Neural cell (in vitro differentiated cells): ENCODE data around the gene DUS1L. TPM values are rescaled to one million over a fixed set of nuclear protein-coding genes. Genes with fewer than 3 reads are reported as not detected.

Experiments
- H2AFZ ChIP-seq: fragments of 200-600, 300-800 bp; sonication (generic), shearing (Covaris generic); 2 replicates; pipeline ENCODE4 v1.6.0; 2014; ENCODE audit warnings: low read depth, mild to moderate bottlenecking, antibody characterized with exemption, low read length, moderate library complexity
- H3F3A ChIP-seq: fragments of 200-600 bp; shearing (Covaris generic); 2 replicates; pipeline ENCODE4 v1.6.1; 2016; ENCODE audit warnings: mild to moderate bottlenecking, moderate library complexity, mixed read lengths, antibody characterized with exemption, low read length; ENCODE audit not compliant: insufficient read depth, poor library complexity, severe bottlenecking
- H3K27ac ChIP-seq: fragments of 200-600, 300-800 bp; sonication (generic), shearing (Covaris generic); 2 replicates; pipeline ENCODE4 v1.5.1; 2014; ENCODE audit warnings: mild to moderate bottlenecking, low read length, moderate library complexity
- H3K27me3 ChIP-seq: fragments of 300-800, 200-600 bp; sonication (generic), shearing (Covaris generic); 2 replicates; pipeline ENCODE4 v1.6.0; 2014; ENCODE audit warnings: mild to moderate bottlenecking, low read depth, low read length, moderate library complexity; ENCODE audit not compliant: insufficient read depth
- H3K36me3 ChIP-seq: fragments of 300-800, 200-600 bp; sonication (generic), shearing (Covaris generic); 2 replicates; pipeline ENCODE4 v1.5.1; 2014; ENCODE audit warnings: mild to moderate bottlenecking, antibody characterized with exemption, low read length, moderate library complexity; ENCODE audit not compliant: insufficient read depth
- H3K4me2 ChIP-seq: fragments of 300-800, 200-600 bp; sonication (generic), shearing (Covaris generic); 2 replicates; pipeline ENCODE4 v1.6.0; 2014; ENCODE audit warnings: mild to moderate bottlenecking, low read length
- H3K4me3 ChIP-seq: fragments of 300-800, 200-600 bp; sonication (generic), shearing (Covaris generic); 2 replicates; pipeline ENCODE4 v1.5.1; 2014; ENCODE audit warnings: mild to moderate bottlenecking, low read length, moderate library complexity
- H3K79me2 ChIP-seq: fragments of 200-600 bp; shearing (Covaris generic); replicated peaks from 2 replicates; pipeline ENCODE4 v1.6.0; 2014; ENCODE audit warnings: mild to moderate bottlenecking, low read length, moderate library complexity; ENCODE audit not compliant: insufficient read depth
- H3K9ac ChIP-seq: fragments of 300-800, 200-600 bp; sonication (generic), shearing (Covaris generic); 2 replicates; pipeline ENCODE4 v1.6.1; 2016; ENCODE audit warnings: mild to moderate bottlenecking, low read length, mixed read lengths
- H3K9me2 ChIP-seq: fragments of 200-600 bp; shearing (Covaris generic); 2 replicates; pipeline ENCODE4 v1.6.1; 2016; ENCODE audit warnings: mild to moderate bottlenecking, low read length, mixed read lengths; ENCODE audit not compliant: insufficient read depth
- H3K9me3 ChIP-seq: fragments of 200-600, 300-800 bp; sonication (generic), shearing (Covaris generic); 2 replicates; pipeline ENCODE4 v1.6.1; 2016; ENCODE audit warnings: mild to moderate bottlenecking, mixed run types, low read length, moderate library complexity, mixed read lengths
- H4K20me1 ChIP-seq: fragments of 200-600 bp; shearing (Covaris generic); 2 replicates; pipeline ENCODE4 v1.6.1; 2016; ENCODE audit warnings: mild to moderate bottlenecking, mixed run types; ENCODE audit not compliant: insufficient read depth
- EP300 ChIP-seq: fragments of 450-650 bp; conservative IDR thresholded peaks from 2 replicates; pipeline ENCODE4 v1.6.1; 2014; ENCODE audit warnings: antibody characterized with exemption, mild to moderate bottlenecking, moderate library complexity; ENCODE audit not compliant: poor library complexity, severe bottlenecking
- EZH2 ChIP-seq: fragments of 200-600, 300-800 bp; shearing (Covaris generic), sonication (generic); IDR thresholded peaks from 2 replicates; pipeline ENCODE4 v1.6.1; 2014; ENCODE audit warnings: antibody characterized with exemption, low read length, borderline replicate concordance, mild to moderate bottlenecking; ENCODE audit not compliant: insufficient read depth, poor library complexity, severe bottlenecking
- MXI1 ChIP-seq: fragments of 450-650 bp; conservative IDR thresholded peaks from 2 replicates; pipeline ENCODE4 v1.6.1; 2014; ENCODE audit warnings: antibody characterized with exemption, mild to moderate bottlenecking; ENCODE audit not compliant: poor library complexity, severe bottlenecking
- POLR2AphosphoS5 ChIP-seq: IDR thresholded peaks from 2 replicates; pipeline ENCODE4 v1.6.1; 2012
- RAD21 ChIP-seq: fragments of 450-650 bp; conservative IDR thresholded peaks from 2 replicates; pipeline ENCODE4 v1.6.1; 2014; ENCODE audit warnings: antibody characterized with exemption, mild to moderate bottlenecking, moderate library complexity
- SMC3 ChIP-seq: fragments of 450-650 bp; conservative IDR thresholded peaks from 2 replicates; pipeline ENCODE4 v1.6.1; 2014; ENCODE audit warnings: antibody characterized with exemption, mild to moderate bottlenecking, moderate library complexity; ENCODE audit not compliant: poor library complexity
- TAF1 ChIP-seq: IDR thresholded peaks from 2 replicates; pipeline ENCODE4 v1.6.1; 2012; ENCODE audit warnings: low read depth
- polyA plus RNA-seq: library from polyadenylated mRNA; depleted of rRNA; stranded (reverse); fragments of >200 nt; gene quantifications from 2 replicates; pipeline ENCODE4 v1.2.3, GENCODE V29; 2014
- TF ChIP-seq, protein P1 (sequence below): fragments of 450-650 bp; IDR thresholded peaks from 2 replicates; pipeline ENCODE4 v1.5.1; 2014; ENCODE audit warnings: antibody characterized with exemption, mild to moderate bottlenecking, moderate library complexity; ENCODE audit not compliant: poor library complexity, severe bottlenecking
- TF ChIP-seq, protein P2 (sequence below): IDR thresholded peaks from 2 replicates; pipeline ENCODE4 v1.6.1; 2012; ENCODE audit warnings: borderline replicate concordance

The DUS1L gene
- polyA plus RNA-seq, 1 donor from 2014 or later: 100 TPM

DNA sequence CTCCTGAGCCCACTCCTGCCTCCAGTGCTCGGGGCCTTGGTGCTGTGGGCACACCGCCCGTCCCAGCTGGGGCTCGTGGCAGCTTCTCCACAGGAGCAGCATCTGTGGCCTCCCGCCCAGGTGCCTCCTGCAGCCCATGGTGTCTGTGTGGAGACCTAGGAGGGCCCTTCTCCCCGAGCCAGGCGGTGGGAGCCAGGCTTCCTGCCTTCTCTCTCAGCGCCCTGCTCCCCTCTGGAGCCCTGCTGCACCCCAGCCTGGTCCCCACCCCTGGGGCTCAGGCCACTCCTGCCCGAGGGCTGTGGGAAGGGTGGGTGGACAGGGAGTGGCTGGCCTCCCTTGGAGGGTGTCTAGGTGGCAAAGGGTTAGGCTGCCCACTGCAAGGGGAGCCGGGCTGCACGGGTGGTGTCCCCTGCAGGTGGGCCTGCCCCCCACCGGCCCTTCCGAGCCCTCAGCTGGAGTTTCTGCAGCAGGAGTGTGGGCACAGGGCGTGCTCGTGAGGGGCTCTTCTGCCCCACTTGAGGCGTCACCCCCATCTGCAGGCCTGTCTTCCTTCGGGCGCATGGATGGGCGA, 53.9 kb downstream of the DUS1L start:
- TF ChIP-seq SMC3: no peak
- no peak for TF ChIP-seq MXI1
- TF ChIP-seq TAF1: no peak
- no peak for TF ChIP-seq EP300
- no peak for TF ChIP-seq POLR2AphosphoS5
- no peak for TF ChIP-seq EZH2
- TF ChIP-seq, protein P1, sequence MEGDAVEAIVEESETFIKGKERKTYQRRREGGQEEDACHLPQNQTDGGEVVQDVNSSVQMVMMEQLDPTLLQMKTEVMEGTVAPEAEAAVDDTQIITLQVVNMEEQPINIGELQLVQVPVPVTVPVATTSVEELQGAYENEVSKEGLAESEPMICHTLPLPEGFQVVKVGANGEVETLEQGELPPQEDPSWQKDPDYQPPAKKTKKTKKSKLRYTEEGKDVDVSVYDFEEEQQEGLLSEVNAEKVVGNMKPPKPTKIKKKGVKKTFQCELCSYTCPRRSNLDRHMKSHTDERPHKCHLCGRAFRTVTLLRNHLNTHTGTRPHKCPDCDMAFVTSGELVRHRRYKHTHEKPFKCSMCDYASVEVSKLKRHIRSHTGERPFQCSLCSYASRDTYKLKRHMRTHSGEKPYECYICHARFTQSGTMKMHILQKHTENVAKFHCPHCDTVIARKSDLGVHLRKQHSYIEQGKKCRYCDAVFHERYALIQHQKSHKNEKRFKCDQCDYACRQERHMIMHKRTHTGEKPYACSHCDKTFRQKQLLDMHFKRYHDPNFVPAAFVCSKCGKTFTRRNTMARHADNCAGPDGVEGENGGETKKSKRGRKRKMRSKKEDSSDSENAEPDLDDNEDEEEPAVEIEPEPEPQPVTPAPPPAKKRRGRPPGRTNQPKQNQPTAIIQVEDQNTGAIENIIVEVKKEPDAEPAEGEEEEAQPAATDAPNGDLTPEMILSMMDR: no peak
- TF ChIP-seq RAD21: no peak
- H3K4me2 ChIP-seq: no peak overlapping the region
- no peak overlapping the region for H3K27ac ChIP-seq
- H3K4me3 ChIP-seq: no peak overlapping the region
- H3K9me2 ChIP-seq: no peaks in the 10 kb centered on the region
- H3F3A ChIP-seq: no peaks in the 10 kb centered on the region
- no peaks in the 10 kb centered on the region for H3K79me2 ChIP-seq
- no peaks in the 10 kb centered on the region for H3K36me3 ChIP-seq
- no peak overlapping the region for H3K9ac ChIP-seq
- no peak overlapping the region for H2AFZ ChIP-seq
- H4K20me1 ChIP-seq: no peaks in the 10 kb centered on the region
- no peaks in the 10 kb centered on the region for H3K27me3 ChIP-seq
- no peaks in the 10 kb centered on the region for H3K9me3 ChIP-seq

DNA sequence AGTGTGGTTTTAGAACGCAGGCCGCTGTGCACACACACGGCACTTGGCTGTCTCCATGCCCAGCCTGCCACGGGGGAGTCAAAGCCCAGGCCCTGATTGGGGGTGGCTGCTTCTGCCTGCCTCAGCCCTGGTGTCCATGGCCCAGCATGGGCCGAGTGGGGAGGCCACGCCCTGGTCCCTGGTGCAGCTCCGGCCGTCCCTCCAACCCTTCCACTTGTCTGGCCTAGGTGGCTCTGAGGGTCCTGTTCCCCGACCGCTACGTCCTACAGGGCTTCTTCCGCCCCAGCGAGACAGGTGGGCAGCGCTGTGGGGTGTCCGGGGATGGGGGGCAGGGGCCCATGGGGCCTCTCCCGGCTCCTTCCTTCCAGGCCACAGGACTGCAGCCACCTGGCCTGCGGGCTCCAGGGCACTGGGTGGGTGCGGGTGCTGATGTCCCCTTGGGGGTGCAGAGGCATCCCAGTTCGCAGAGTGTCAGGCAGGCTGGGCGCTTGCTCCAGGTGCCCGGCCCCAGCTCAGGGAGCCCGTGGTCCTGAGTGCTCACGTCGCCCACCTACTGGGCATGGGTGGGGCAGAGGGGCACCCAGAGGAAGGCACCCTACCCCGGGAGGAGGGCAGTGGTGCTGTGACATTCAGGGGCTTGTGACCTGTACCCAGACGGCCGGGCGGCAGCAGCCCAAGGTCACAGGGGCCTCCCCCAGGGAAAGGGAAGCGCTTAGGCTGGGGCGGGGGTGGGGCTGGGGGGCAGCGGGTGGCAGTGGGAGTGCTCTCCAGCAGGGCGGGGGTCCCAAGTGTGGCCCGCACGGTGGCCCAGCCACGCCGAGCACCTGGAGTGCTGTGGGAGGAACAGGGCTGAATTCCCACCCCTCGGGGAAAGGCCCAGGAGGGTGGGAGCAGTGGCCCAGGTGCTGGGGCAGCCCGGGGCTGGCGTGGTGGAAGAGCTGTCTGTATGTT, 54.8 kb downstream of the DUS1L start:
- no peaks in the 10 kb centered on the region for H3K27me3 ChIP-seq
- H3F3A ChIP-seq: no peaks in the 10 kb centered on the region
- H3K9me3 ChIP-seq: no peaks in the 10 kb centered on the region
- H3K27ac ChIP-seq: no peak overlapping the region
- no peaks in the 10 kb centered on the region for H4K20me1 ChIP-seq
- no peak overlapping the region for H3K4me2 ChIP-seq
- H3K79me2 ChIP-seq: no peaks in the 10 kb centered on the region
- H2AFZ ChIP-seq: no peak overlapping the region
- TF ChIP-seq, protein P2, sequence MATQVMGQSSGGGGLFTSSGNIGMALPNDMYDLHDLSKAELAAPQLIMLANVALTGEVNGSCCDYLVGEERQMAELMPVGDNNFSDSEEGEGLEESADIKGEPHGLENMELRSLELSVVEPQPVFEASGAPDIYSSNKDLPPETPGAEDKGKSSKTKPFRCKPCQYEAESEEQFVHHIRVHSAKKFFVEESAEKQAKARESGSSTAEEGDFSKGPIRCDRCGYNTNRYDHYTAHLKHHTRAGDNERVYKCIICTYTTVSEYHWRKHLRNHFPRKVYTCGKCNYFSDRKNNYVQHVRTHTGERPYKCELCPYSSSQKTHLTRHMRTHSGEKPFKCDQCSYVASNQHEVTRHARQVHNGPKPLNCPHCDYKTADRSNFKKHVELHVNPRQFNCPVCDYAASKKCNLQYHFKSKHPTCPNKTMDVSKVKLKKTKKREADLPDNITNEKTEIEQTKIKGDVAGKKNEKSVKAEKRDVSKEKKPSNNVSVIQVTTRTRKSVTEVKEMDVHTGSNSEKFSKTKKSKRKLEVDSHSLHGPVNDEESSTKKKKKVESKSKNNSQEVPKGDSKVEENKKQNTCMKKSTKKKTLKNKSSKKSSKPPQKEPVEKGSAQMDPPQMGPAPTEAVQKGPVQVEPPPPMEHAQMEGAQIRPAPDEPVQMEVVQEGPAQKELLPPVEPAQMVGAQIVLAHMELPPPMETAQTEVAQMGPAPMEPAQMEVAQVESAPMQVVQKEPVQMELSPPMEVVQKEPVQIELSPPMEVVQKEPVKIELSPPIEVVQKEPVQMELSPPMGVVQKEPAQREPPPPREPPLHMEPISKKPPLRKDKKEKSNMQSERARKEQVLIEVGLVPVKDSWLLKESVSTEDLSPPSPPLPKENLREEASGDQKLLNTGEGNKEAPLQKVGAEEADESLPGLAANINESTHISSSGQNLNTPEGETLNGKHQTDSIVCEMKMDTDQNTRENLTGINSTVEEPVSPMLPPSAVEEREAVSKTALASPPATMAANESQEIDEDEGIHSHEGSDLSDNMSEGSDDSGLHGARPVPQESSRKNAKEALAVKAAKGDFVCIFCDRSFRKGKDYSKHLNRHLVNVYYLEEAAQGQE: no peak
- no peak for TF ChIP-seq RAD21
- TF ChIP-seq EZH2: no peak
- TF ChIP-seq, protein P1: no peak
- H3K9ac ChIP-seq: no peak overlapping the region
- H3K36me3 ChIP-seq: no peaks in the 10 kb centered on the region
- no peak overlapping the region for H3K4me3 ChIP-seq
- no peaks in the 10 kb centered on the region for H3K9me2 ChIP-seq
